BE2C (cell line): ENCODE data around the gene PAX8.

Experiments used
- DNase-seq: peaks from one replicate; pipeline ENCODE4 v3.0.0-alpha.2; 2020
- H3K27me3 ChIP-seq: fragments of 250-450 bp; sonication (Bioruptor Pico); 2 replicates; pipeline ENCODE4 v1.5.1; 2020; ENCODE audit warnings: mild to moderate bottlenecking
- H3K36me3 ChIP-seq: fragments of 250-450 bp; sonication (Bioruptor Pico); 2 replicates; pipeline ENCODE4 v1.5.1; 2020; ENCODE audit warnings: mild to moderate bottlenecking
- H3K4me1 ChIP-seq: fragments of 250-450 bp; sonication (Bioruptor Pico); 2 replicates; pipeline ENCODE4 v1.5.1; 2020
- H3K4me3 ChIP-seq: 2 replicates; pipeline ENCODE4 v1.5.1; 2011; ENCODE audit warnings: low read depth, low read length
- H3K9me3 ChIP-seq: fragments of 250-450 bp; sonication (Bioruptor Pico); 2 replicates; pipeline ENCODE4 v1.5.1; 2020
- CTCF ChIP-seq: IDR thresholded peaks from 2 replicates; pipeline ENCODE4 v1.5.1; 2012; ENCODE audit warnings: mild to moderate bottlenecking, low read depth, low read length

Gene PAX8

DNA sequence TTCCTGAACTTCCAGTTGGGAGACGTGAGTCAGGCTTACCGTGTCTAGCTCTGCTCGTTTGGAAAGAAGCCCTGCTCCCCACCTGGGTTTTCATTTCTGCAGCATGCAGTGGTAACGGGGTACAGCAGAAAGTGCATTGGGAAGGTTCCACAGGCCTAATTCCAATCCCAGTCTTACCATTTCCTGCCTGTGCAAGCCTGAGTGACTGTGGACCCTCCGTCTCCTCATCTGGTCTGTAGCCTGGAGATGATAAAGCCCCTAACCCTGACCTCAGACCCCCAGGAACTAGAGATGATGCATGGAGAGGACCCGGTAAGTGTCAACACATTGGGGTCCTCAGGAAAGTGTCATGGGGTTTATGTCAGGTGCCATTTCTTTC lies 110.8 kb downstream of the PAX8 start:
- H3K4me3 ChIP-seq = no peak overlapping the region
- no peaks in the 10 kb centered on the region for H3K4me1 ChIP-seq
- no peaks in the 10 kb centered on the region for H3K27me3 ChIP-seq
- no peaks in the 10 kb centered on the region for H3K36me3 ChIP-seq
- TF ChIP-seq CTCF = no peak
- no peak for DNase-seq
- no peaks in the 10 kb centered on the region for H3K9me3 ChIP-seq

- H3K9me3 ChIP-seq = no peaks in the 10 kb centered on the region
- no peaks in the 10 kb centered on the region for H3K36me3 ChIP-seq
- no peaks in the 10 kb centered on the region for H3K27me3 ChIP-seq
- no peaks in the 10 kb centered on the region for H3K4me1 ChIP-seq
- no peak for DNase-seq
- no peak overlapping the region for H3K4me3 ChIP-seq
- no peak for TF ChIP-seq CTCF
Measured at GRCh38 chr2:113167115-113167932, 111.4 kb downstream of the PAX8 start.

DNA sequence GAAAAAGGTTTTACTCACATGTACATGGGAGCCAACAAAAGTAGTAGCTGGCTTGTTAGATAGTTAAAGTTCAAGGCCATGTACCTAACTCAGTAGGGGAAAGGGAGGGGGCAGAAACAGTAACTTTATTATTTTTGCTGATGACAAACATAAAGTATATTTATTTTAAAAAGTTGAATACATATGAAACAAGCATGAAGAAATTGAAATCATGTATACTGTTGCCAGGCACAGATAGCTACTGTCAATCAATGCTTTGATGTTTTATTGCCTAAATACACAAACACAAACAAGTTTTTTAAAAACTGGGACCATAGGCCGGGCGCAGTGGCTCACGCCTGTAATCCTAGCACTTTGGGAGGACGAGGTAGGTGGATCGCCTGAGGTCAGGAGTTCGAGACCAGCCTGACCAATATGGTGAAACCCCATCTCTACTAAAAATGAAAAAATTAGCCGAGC lies 112.5 kb downstream of the PAX8 start:
- H3K4me1 ChIP-seq = no peaks in the 10 kb centered on the region
- TF ChIP-seq CTCF = no peak
- H3K4me3 ChIP-seq = no peak overlapping the region
- H3K27me3 ChIP-seq = no peaks in the 10 kb centered on the region
- DNase-seq = no peak
- H3K9me3 ChIP-seq = no peaks in the 10 kb centered on the region
- H3K36me3 ChIP-seq = no peaks in the 10 kb centered on the region
